HepG2 (cell line): Measurements from ENCODE around the gene SMCO4.

ENCODE experiments used
- CBX2 ChIP-seq, 2 experiments: fragments of 200-600 bp in 1 of 2; sonication (generic); formaldehyde crosslinking in 1 of 2; IDR thresholded peaks; 2 replicates each; pipeline versions ENCODE4 v1.7.0 to v1.8.1; 2018 to 2022; ENCODE audit warnings: low read depth in 2 of 2, low read length in 1 of 2, mild to moderate bottlenecking in 1 of 2, missing genetic modification reagents in 1 of 2
- HDAC1 ChIP-seq: sonication (generic); formaldehyde crosslinking; IDR thresholded peaks from 2 replicates; pipeline ENCODE4 v1.5.1; 2020; ENCODE audit warnings: mild to moderate bottlenecking, missing genetic modification reagents
- MAFF ChIP-seq: IDR thresholded peaks from 2 replicates; pipeline ENCODE4 v1.6.1; 2011; ENCODE audit warnings: low read depth, low read length, improper control_type of control experiment
- MXI1 ChIP-seq: IDR thresholded peaks from 3 replicates; pipeline ENCODE4 v1.6.1; 2012; ENCODE audit warnings: low read depth, low read length, inconsistent platforms, borderline replicate concordance
- RFX3 ChIP-seq: IDR thresholded peaks from 2 replicates; pipeline ENCODE4 v1.6.1; 2016; ENCODE audit warnings: missing biosample characterization, missing genetic modification reagents
- ZNF446 ChIP-seq: sonication (generic); formaldehyde crosslinking; IDR thresholded peaks from 2 replicates; pipeline ENCODE4 v1.5.0; 2020; ENCODE audit warnings: mild to moderate bottlenecking, missing genetic modification reagents
- TF ChIP-seq, protein P1 (sequence below): sonication (generic); formaldehyde crosslinking; IDR thresholded peaks from 2 replicates; pipeline ENCODE4 v1.5.1; 2020; ENCODE audit warnings: missing genetic modification reagents, mild to moderate bottlenecking, borderline replicate concordance
- TF ChIP-seq, protein P2 (sequence below): sonication (generic); formaldehyde crosslinking; IDR thresholded peaks from 2 replicates; pipeline ENCODE4 v1.5.0; 2020; ENCODE audit warnings: mild to moderate bottlenecking, missing genetic modification reagents, moderate library complexity
- TF ChIP-seq, protein P3 (sequence below): IDR thresholded peaks from 2 replicates; pipeline ENCODE4 v1.6.1; 2016

DNA sequence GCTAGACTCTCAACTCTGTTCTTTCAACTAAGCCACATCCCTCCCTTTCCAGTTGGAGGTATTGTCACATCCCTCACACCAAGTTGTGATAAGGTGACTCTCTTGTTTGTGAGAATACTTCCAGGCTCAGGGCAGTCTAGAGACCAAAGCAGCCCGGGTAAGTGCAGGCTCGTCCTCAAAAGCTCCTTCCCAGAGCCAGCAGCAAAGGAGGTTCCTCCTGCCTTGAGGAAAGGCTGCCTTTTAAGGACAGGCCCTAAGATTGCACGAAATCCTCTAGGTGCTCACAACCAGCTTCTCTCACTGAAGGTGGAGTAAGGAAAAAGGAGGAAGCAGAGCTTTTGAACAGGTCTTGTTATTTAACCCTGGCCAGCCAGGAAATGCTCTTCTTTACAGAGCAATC is 53.4 kb downstream of the SMCO4 start:
- TF ChIP-seq HDAC1 (CRISPR knock-in tag) (no peak), ZNF446 (no peak), CBX2 (IDR thresholded peaks at IDR 0.05; ENCODE audit: low read depth, low read length) (no peak), CBX2 (CRISPR knock-in tag; IDR thresholded peaks at IDR 0.05; ENCODE audit: low read depth) (no peak), MXI1 (no peak), MAFF (no peak), RFX3 (CRISPR knock-in tag) (no peak)
- TF ChIP-seq, protein P1, sequence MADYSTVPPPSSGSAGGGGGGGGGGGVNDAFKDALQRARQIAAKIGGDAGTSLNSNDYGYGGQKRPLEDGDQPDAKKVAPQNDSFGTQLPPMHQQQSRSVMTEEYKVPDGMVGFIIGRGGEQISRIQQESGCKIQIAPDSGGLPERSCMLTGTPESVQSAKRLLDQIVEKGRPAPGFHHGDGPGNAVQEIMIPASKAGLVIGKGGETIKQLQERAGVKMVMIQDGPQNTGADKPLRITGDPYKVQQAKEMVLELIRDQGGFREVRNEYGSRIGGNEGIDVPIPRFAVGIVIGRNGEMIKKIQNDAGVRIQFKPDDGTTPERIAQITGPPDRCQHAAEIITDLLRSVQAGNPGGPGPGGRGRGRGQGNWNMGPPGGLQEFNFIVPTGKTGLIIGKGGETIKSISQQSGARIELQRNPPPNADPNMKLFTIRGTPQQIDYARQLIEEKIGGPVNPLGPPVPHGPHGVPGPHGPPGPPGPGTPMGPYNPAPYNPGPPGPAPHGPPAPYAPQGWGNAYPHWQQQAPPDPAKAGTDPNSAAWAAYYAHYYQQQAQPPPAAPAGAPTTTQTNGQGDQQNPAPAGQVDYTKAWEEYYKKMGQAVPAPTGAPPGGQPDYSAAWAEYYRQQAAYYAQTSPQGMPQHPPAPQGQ (CRISPR knock-in tag), result no peak
- TF ChIP-seq, protein P2, sequence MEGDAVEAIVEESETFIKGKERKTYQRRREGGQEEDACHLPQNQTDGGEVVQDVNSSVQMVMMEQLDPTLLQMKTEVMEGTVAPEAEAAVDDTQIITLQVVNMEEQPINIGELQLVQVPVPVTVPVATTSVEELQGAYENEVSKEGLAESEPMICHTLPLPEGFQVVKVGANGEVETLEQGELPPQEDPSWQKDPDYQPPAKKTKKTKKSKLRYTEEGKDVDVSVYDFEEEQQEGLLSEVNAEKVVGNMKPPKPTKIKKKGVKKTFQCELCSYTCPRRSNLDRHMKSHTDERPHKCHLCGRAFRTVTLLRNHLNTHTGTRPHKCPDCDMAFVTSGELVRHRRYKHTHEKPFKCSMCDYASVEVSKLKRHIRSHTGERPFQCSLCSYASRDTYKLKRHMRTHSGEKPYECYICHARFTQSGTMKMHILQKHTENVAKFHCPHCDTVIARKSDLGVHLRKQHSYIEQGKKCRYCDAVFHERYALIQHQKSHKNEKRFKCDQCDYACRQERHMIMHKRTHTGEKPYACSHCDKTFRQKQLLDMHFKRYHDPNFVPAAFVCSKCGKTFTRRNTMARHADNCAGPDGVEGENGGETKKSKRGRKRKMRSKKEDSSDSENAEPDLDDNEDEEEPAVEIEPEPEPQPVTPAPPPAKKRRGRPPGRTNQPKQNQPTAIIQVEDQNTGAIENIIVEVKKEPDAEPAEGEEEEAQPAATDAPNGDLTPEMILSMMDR (CRISPR knock-in tag), result no peak
- TF ChIP-seq, protein P3, sequence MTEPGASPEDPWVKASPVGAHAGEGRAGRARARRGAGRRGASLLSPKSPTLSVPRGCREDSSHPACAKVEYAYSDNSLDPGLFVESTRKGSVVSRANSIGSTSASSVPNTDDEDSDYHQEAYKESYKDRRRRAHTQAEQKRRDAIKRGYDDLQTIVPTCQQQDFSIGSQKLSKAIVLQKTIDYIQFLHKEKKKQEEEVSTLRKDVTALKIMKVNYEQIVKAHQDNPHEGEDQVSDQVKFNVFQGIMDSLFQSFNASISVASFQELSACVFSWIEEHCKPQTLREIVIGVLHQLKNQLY, result no peak
